HEK293T (cell line): Measurements from ENCODE around the gene KRTAP9-6.

Experiments used
- BHLHE40 ChIP-seq: fragments of 450-650 bp; IDR thresholded peaks from 2 replicates; pipeline ENCODE4 v1.6.1; 2016; ENCODE audit warnings: mild to moderate bottlenecking, moderate library complexity, borderline replicate concordance
- CTBP1 ChIP-seq: fragments of 450-650 bp; IDR thresholded peaks from 2 replicates; pipeline ENCODE4 v1.6.1; 2016; ENCODE audit warnings: borderline replicate concordance
- ELF4 ChIP-seq: fragments of 450-650 bp; IDR thresholded peaks from 2 replicates; pipeline ENCODE4 v1.6.1; 2017; ENCODE audit warnings: antibody characterized with exemption
- FOXK2 ChIP-seq: fragments of 450-650 bp; IDR thresholded peaks from 2 replicates; pipeline ENCODE4 v1.6.1; 2016; ENCODE audit warnings: mild to moderate bottlenecking
- FOXM1 ChIP-seq: fragments of 450-650 bp; IDR thresholded peaks from 2 replicates; pipeline ENCODE4 v1.6.1; 2017; ENCODE audit warnings: mild to moderate bottlenecking, borderline replicate concordance
- HDGF ChIP-seq: fragments of 450-650 bp; IDR thresholded peaks from 2 replicates; pipeline ENCODE4 v1.6.1; 2017; ENCODE audit warnings: antibody characterized with exemption, borderline replicate concordance
- L3MBTL2 ChIP-seq: fragments of 450-650 bp; conservative IDR thresholded peaks from 2 replicates; pipeline ENCODE4 v1.6.1; 2016; ENCODE audit warnings: mild to moderate bottlenecking
- LEF1 ChIP-seq: fragments of 450-650 bp; IDR thresholded peaks from 2 replicates; pipeline ENCODE4 v1.6.1; 2017; ENCODE audit warnings: mild to moderate bottlenecking, borderline replicate concordance
- NFRKB ChIP-seq: fragments of 450-650 bp; IDR thresholded peaks from 2 replicates; pipeline ENCODE4 v1.6.1; 2016; ENCODE audit warnings: mild to moderate bottlenecking, moderate library complexity
- PKNOX1 ChIP-seq: fragments of 450-650 bp; IDR thresholded peaks from 2 replicates; pipeline ENCODE4 v1.6.1; 2016
- SP1 ChIP-seq: fragments of 450-650 bp; IDR thresholded peaks from 2 replicates; pipeline ENCODE4 v1.6.1; 2017

GRCh38 chr17:41296846-41297245 lies 31.7 kb downstream of the KRTAP9-6 start:
- TF ChIP-seq FOXM1 (no peak), CTBP1 (no peak), HDGF (no peak), BHLHE40 (no peak), L3MBTL2 (no peak), NFRKB (no peak), FOXK2 (no peak), SP1 (no peak), ELF4 (no peak), PKNOX1 (no peak), LEF1 (no peak)
